Measurements from ENCODE around the gene PRR5.
"Not testable (repeated sequence)": the region's sequence is repeated elsewhere in the genome, so short reads cannot be mapped to it uniquely, and the experiment has no call there.

The PRR5 gene

GRCh38 chr22:44736581-44737405 is 34.8 kb downstream of the PRR5 start:
- no peak for DNase-seq

GRCh38 chr22:44737406-44738346 is 35.7 kb downstream of the PRR5 start:
- no peak for DNase-seq

- no peak for DNase-seq
These were observed 36.3 kb downstream of the PRR5 start for GRCh38 chr22:44738347-44738715.

- DNase-seq, result no peak
These were observed 37.0 kb downstream of the PRR5 start for GRCh38 chr22:44739024-44739423.

GRCh38 chr22:44739666-44740065 is 37.7 kb downstream of the PRR5 start:
- not testable (repeated sequence) for DNase-seq

- no peak for DNase-seq
These were observed 38.3 kb downstream of the PRR5 start for GRCh38 chr22:44740307-44740706.

- no peak for DNase-seq
These were observed 39.9 kb downstream of the PRR5 start for GRCh38 chr22:44741929-44742328.

GRCh38 chr22:44743247-44743646 is 41.2 kb downstream of the PRR5 start:
- no peak for DNase-seq

- DNase-seq, result no peak
These were observed 41.8 kb downstream of the PRR5 start for GRCh38 chr22:44743804-44744211.

GRCh38 chr22:44745853-44746789 is 44.1 kb downstream of the PRR5 start:
- no peak for DNase-seq

GRCh38 chr22:44747784-44748127 is 45.8 kb downstream of the PRR5 start:
- DNase-seq, result not testable (repeated sequence)

- no peak for DNase-seq
These were observed 46.5 kb downstream of the PRR5 start for GRCh38 chr22:44748524-44748923.

GRCh38 chr22:44750481-44750880 is 48.5 kb downstream of the PRR5 start:
- no peak for DNase-seq

GRCh38 chr22:44752285-44753188 is 50.5 kb downstream of the PRR5 start, which contains the start of gene ARHGAP8:
Gene ARHGAP8 (plus strand): TSS chr22:44752575. CDS start chr22:44786528, 33,953 bp downstream.
- DNase-seq, result no peak

GRCh38 chr22:44753189-44754042 is 51.4 kb downstream of the PRR5 start:
- no peak for DNase-seq

- DNase-seq, result no peak
These were observed 53.0 kb downstream of the PRR5 start for GRCh38 chr22:44754998-44755397.

GRCh38 chr22:44755417-44755816 is 53.4 kb downstream of the PRR5 start:
- DNase-seq, result no peak

- no peak for DNase-seq
These were observed 54.0 kb downstream of the PRR5 start for GRCh38 chr22:44755956-44756361.

GRCh38 chr22:44758344-44758973 is 56.5 kb downstream of the PRR5 start:
- DNase-seq, result no peak

GRCh38 chr22:44759001-44759400 is 57.0 kb downstream of the PRR5 start:
- DNase-seq, result no peak

All from activated CD4-positive, alpha-beta T cell treated with anti-CD3 and anti-CD28 coated beads for 1 hour (primary cell).